ENCODE measurements around the gene PCSK7.

- TF ChIP-seq POLR2AphosphoS5 (IDR thresholded peaks at IDR 0.05; ENCODE audit: insufficient read depth in 1 of 2, low read depth in 1 of 2) = no peak
- no peak for TF ChIP-seq POLR2A (IDR thresholded peaks at IDR 0.05)
- no peak for TF ChIP-seq CTCF (IDR thresholded peaks at IDR 0.05)
These were observed 49.3 kb downstream of the PCSK7 start for GRCh38 chr11:117182551-117182935.
